Thyroid gland (tissue), 4 donors: ENCODE results near the gene SMYD4. TPM values are rescaled to one million over a fixed set of nuclear protein-coding genes. Genes with fewer than 3 reads are reported as not detected.
"Not testable (repeated sequence)": the region's sequence is repeated elsewhere in the genome, so short reads cannot be mapped to it uniquely, and the experiment has no call there.

Source experiments
- DNase-seq, 2 donors: peaks; one replicate each; pipeline ENCODE4 v3.0.0-alpha.2; 2019
- H3K27ac ChIP-seq, 3 donors: fragments of 200-600 bp; sonication (generic); 1 replicate in 2 of 3; 2 replicates in 1 of 3; pipeline ENCODE4 v1.5.1; 2016 to 2019; ENCODE audit warnings: mild to moderate bottlenecking in 1 of 3, moderate library complexity in 1 of 3
- H3K27me3 ChIP-seq: fragments of 200-600 bp; sonication (generic); one replicate; pipeline ENCODE4 v1.5.1; 2019
- H3K36me3 ChIP-seq, 2 donors: fragments of 200-600 bp; sonication (generic); one replicate each; pipeline ENCODE4 v1.5.1; 2016 to 2019
- H3K4me1 ChIP-seq, 2 donors: fragments of 200-600 bp; sonication (generic); one replicate each; pipeline ENCODE4 v1.5.1; 2017 to 2019
- H3K4me3 ChIP-seq, 3 donors: fragments of 200-600 bp; sonication (generic); replicated peaks in 1 of 3; 1 replicate in 2 of 3; 2 replicates in 1 of 3; pipeline ENCODE4 v1.5.1; 2016; ENCODE audit warnings: mild to moderate bottlenecking in 1 of 3
- H3K9me3 ChIP-seq: fragments of 200-600 bp; sonication (generic); one replicate; pipeline ENCODE4 v1.5.1; 2017
- POLR2A ChIP-seq, 2 donors: fragments of 450-650 bp; IDR thresholded peaks; one replicate each; pipeline ENCODE4 v1.6.1; 2017; ENCODE audit warnings: antibody characterized with exemption in 2 of 2, mild to moderate bottlenecking in 2 of 2, moderate library complexity in 1 of 2
- WGBS, 2 donors: methylation state at CpG; one replicate each; pipeline ENCODE4 v1.1.5; 2017; 5-methylcytosine and 5-hydroxymethylcytosine counted together
- intact Hi-C: fragments of 100-400 bp; cut with DNase I; formaldehyde crosslinking; loops from one replicate; pipeline ENCODE4 v1.15.1; 2023
- total RNA-seq, 4 donors: library from RNA; depleted of rRNA; stranded (reverse); fragments of >200 nt; gene quantifications; one replicate each; pipeline ENCODE4 v1.2.3, GENCODE V29; 2016
- TF ChIP-seq, protein P1 (sequence below), 6 experiments: fragments of 200-600 bp in 3 of 6; fragments of 450-650 bp in 3 of 6; sonication (generic) in 3 of 6; IDR thresholded peaks; one replicate each; pipeline ENCODE4 v1.5.1; 2016 to 2019; ENCODE audit warnings: antibody characterized with exemption in 6 of 6, mild to moderate bottlenecking in 2 of 6, inconsistent platforms in 1 of 6, moderate library complexity in 1 of 6

SMYD4 gene
- total RNA-seq, 4 donors from 2014 or later = 19.3 to 21.9 (median 20.4) TPM

DNA sequence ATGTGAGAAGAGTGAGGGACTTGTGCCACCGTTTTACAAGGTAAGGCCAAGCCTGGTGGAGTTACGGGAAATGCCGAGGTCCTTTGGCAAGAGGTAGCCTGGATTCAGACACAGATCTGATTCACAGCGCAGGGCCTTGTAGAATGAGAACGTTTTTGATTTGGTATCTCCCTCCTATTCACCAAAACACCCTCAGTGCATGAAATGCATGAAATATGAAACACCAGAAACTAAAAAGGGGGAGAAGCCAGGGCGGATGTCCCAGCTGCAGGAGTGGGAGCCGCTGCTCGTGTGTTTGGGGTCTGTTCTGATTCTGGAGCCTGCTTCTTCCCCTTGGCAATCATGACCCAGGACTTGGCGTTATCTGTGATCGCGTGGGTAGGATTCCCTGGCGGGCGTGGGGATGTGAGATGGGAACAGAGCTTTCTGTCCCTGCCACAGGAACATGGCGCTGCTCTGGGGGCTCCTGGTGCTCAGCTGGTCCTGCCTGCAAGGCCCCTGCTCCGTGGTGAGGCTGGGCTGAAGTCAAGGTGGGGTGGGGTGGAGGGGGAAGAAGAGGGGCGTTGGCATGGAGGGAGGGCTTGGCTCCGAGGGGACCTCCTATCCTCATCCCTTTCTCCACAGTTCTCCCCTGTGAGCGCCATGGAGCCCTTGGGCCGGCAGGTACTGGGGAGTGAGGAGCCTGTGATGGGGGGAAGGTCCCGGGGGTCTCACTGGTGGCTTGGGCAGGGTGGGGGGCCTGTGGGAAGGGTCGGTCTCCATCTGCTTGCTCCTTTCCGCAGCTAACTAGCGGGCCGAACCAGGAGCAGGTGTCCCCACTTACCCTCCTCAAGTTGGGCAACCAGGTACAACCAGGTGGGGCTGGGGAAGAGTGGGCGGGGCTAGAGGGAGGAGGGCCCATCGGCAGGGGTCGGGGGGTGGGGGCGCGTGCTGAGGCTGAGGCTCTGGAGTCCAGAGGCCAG, 84.9 kb downstream of the SMYD4 start:
- no peak for DNase-seq
- 80 to 85% methylated on average over 22 to 27 of the region's 29 CpGs for WGBS, 2 donors

DNA sequence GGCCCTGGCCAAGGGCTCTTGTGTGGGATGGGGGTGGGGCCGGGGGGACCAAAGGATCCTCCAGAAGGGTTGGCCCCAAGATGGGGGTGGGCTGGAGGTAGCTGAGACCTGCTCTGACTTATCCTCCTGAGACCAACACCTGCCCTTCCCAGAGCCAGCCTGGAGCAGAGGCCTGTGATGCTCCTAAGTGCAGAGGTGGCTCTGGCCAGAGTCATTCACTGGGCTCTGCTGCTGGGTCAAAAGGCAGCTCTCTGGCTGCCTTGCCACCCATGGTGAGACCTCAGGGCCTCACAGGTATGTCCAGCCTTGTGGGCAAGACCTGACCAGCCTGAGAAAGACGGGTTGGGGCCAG, 86.6 kb downstream of the SMYD4 start:
- H3K4me1 ChIP-seq = peaks cover 0 to 25% of the 10 kb centered on the region in 2 donors
- no peaks in the 10 kb centered on the region for H3K27me3 ChIP-seq
- no peak for DNase-seq
- 40 to 100% methylated on average over 1 of the region's 2 CpGs for WGBS, 2 donors
- H3K36me3 ChIP-seq = no peaks in the 10 kb centered on the region
- no peak overlapping the region for H3K4me3 ChIP-seq
- peak overlapping the region in 1 of 3 donors; percentile 21 for H3K27ac ChIP-seq
- intact Hi-C loops = no loop called here
- TF ChIP-seq, protein P1, sequence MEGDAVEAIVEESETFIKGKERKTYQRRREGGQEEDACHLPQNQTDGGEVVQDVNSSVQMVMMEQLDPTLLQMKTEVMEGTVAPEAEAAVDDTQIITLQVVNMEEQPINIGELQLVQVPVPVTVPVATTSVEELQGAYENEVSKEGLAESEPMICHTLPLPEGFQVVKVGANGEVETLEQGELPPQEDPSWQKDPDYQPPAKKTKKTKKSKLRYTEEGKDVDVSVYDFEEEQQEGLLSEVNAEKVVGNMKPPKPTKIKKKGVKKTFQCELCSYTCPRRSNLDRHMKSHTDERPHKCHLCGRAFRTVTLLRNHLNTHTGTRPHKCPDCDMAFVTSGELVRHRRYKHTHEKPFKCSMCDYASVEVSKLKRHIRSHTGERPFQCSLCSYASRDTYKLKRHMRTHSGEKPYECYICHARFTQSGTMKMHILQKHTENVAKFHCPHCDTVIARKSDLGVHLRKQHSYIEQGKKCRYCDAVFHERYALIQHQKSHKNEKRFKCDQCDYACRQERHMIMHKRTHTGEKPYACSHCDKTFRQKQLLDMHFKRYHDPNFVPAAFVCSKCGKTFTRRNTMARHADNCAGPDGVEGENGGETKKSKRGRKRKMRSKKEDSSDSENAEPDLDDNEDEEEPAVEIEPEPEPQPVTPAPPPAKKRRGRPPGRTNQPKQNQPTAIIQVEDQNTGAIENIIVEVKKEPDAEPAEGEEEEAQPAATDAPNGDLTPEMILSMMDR (IDR thresholded peaks at IDR 0.05) = no peak
- TF ChIP-seq POLR2A (IDR thresholded peaks at IDR 0.05) = no peak
- H3K9me3 ChIP-seq = no peaks in the 10 kb centered on the region

More for the DNA sequence above, 84.9 kb downstream of the SMYD4 start:
- Histone ChIP-seq H3K36me3 (no peaks in the 10 kb centered on the region), H3K27me3 (no peaks in the 10 kb centered on the region), H3K9me3 (no peaks in the 10 kb centered on the region), H3K27ac (no peak overlapping the region), H3K4me1 (peaks cover 0 to 25% of the 10 kb centered on the region in 2 donors), H3K4me3 (no peak overlapping the region)
- no peak for TF ChIP-seq POLR2A (IDR thresholded peaks at IDR 0.05)
- TF ChIP-seq, protein P1 (IDR thresholded peaks at IDR 0.05) = no peak
- intact Hi-C loops = no loop called here

DNA sequence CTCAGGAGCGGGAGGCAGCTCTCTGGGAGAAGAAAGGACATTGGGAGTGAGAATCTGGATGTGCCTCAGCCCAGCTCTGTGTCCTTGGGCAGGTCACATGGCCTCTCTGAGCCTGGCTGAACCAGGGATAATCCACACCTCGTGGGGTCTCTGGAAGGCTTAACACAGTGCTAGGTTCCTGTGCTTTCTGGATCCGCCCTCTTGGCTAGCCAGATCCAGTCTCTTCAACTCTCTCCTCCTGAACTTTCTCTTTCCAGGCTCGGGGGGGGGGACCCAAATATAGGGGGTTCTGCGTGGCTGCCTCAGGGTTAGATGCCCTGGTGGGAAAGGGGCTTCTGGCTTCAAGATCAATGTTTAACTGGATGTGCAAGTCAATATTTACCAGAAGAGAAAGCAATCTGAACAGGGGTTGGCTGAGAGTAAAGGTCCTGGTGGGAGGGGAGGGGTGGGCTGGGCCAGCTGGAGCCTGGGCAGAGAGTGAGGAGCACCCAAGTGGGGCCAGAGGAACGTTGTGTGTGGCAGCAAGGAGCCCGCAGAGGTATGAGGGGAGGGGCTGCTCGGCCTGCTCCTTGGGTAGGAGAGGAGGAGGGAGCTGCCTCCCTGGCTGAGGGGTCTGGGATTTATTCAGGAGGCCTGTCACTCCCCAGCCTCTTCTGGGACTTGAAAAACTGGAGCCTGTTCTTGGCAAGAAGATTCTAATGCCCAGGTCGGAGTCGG, 87.2 kb downstream of the SMYD4 start, which contains the start of gene SERPINF2:
Gene SERPINF2 (plus strand): TSS at position 501 of the 717 bp plus-strand sequence. CDS start 2,125 bp downstream, outside the sequence.
- intact Hi-C loops = no loop called here
- TF ChIP-seq, protein P1 (IDR thresholded peaks at IDR 0.05) = no peak
- no peak for TF ChIP-seq POLR2A (IDR thresholded peaks at IDR 0.05)
- Histone ChIP-seq H3K36me3 (no peaks in the 10 kb centered on the region), H3K27ac (peak within 1 kb of the TSS in 1 of 3 donors; percentile 21), H3K9me3 (no peaks in the 10 kb centered on the region), H3K27me3 (no peaks in the 10 kb centered on the region), H3K4me3 (no peak within 1 kb of the TSS), H3K4me1 (peaks cover 0 to 21% of the 10 kb centered on the region in 2 donors)
- peak; percentile 34 to 49 for DNase-seq
- WGBS, 2 donors = 39 to 49% methylated on average over 7 to 8 of the region's 10 CpGs

DNA sequence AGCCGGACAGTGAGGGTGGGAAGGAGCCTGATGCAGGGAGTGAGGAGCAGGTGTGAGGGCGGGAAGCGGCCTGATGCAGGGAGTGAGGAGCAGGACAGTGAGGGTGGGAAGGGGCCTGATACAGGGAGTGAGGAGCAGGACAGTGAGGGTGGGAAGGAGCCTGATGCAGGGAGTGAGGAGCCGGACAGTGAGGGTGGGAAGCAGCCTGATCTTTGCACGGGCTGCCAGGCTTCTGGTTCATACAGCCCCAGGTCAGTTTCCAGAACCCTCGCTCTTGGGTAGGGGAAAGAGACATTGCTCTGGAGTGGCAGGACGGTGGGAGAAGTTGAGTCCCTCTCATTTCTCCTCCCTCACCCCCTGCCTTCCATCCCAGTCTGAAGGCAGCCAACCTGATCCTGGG, 87.8 kb downstream of the SMYD4 start:
- WGBS, 2 donors = 88 to 94% methylated on average over 6 to 7 of the region's 7 CpGs
- intact Hi-C loops, H3K4me3 ChIP-seq, H3K27ac ChIP-seq, DNase-seq, H3K36me3 ChIP-seq, H3K9me3 ChIP-seq, H3K27me3 ChIP-seq: not testable (repeated sequence)
- peaks cover 0 to 17% of the 10 kb centered on the region in 2 donors for H3K4me1 ChIP-seq

DNA sequence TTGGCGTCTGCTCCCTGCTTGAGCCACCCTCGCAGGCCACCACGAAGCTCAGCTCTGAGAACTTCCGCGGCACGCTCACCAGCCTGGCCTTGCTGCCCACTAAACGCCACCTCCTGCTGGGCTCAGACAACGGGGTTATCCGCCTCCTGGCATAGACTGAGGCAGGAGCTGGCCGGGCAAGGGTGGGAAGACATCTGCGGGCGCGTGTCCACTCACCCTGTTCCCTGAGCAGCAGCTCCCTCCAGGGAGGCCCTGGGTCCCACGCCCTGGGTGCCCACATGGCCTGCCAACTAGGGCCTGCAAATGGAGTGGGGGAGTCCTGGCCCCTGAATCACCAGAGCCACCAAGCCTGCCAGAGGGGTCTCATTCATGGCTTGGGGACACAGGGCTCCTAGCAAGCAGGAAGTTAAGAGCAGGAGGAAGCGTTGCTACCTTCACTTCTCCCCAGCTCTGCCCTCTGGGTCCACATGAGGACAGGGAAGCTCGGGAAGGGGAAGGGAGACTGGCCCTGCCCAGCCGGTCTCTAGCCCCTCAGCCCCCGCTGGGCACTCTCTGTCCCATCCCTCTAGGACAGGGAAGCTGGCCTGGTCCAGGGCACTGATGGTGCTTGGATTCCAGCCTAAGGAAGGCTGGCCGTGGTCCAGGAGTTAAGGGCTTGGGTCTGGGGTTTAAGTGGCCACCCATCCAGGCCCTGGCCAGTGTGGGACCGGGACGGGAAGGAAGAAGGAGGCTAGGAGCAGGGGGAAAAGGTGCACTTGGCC, 92.0 kb downstream of the SMYD4 start:
- H3K9me3 ChIP-seq = no peaks in the 10 kb centered on the region
- TF ChIP-seq POLR2A (IDR thresholded peaks at IDR 0.05) = no peak
- TF ChIP-seq, protein P1 (IDR thresholded peaks at IDR 0.05) = no peak
- no peak for DNase-seq
- 87 to 92% methylated on average over 11 to 18 of the region's 21 CpGs for WGBS, 2 donors
- peaks cover 0 to 7% of the 10 kb centered on the region in 2 donors for H3K4me1 ChIP-seq
- intact Hi-C loops = no loop called here
- no peaks in the 10 kb centered on the region for H3K27me3 ChIP-seq
- no peak overlapping the region for H3K27ac ChIP-seq
- no peak overlapping the region for H3K4me3 ChIP-seq
- H3K36me3 ChIP-seq = peaks cover 4 to 16% of the 10 kb centered on the region in 2 donors
